Measurements from ENCODE around the gene ASTL. TPM values are rescaled to one million over a fixed set of nuclear protein-coding genes. Genes with fewer than 3 reads are reported as not detected.

ASTL gene
- total and polyA plus RNA-seq, 2 donors (not counting 3 experiments of a cell fraction or from before 2014, with no cell fraction given), result not detected

DNA sequence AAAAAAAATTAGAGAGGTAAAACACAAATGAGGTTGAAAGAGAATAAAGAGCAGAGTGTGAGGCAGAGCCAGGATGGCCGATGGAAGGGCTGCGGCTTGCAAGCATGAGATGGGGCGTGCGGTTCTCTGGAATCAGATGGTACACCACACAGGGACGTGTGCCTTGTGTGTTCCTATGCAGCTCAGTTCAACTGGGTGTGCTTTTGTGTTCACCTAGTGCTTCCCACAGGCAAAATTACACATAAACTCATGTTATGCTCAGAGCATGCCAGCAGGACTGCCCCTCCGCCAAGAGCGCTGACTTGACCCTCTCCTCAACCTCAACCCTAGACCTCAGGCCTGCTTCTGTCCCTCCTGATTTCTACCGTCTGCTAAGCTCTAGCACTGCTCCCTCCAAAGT, 45.9 kb upstream of the ASTL start:
- Histone ChIP-seq H3K27me3 (ENCODE audit: control insufficient read depth in 2 of 2, insufficient read depth in 2 of 2, low read length in 2 of 2) (no peaks in the 10 kb centered on the region), H3K9me3 (replicated peaks; ENCODE audit: control insufficient read depth, insufficient read depth, low read length) (no peaks in the 10 kb centered on the region), H3K27ac (ENCODE audit: insufficient read depth, low read depth, low read length) (no peak overlapping the region), H3K4me3 (replicated peaks in 1 of 3; ENCODE audit: insufficient read depth in 1 of 3, low read depth in 1 of 3, low read length in 3 of 3) (no peak overlapping the region), H3K36me3 (ENCODE audit: control insufficient read depth in 2 of 2, extremely low read depth in 1 of 2, insufficient read depth in 2 of 2, low read length in 2 of 2) (peaks cover 16 to 33% of the 10 kb centered on the region in 2 experiments), H3K4me2 (ENCODE audit: insufficient read depth, low read length) (no peak overlapping the region), H3K4me1 (ENCODE audit: control insufficient read depth, extremely low read depth, insufficient read depth, low read length) (no peaks in the 10 kb centered on the region), H3K9me1 (replicated peaks; ENCODE audit: control insufficient read depth, extremely low read depth, insufficient read depth, low read length) (no peaks in the 10 kb centered on the region), H4K20me1 (replicated peaks; ENCODE audit: control insufficient read depth, extremely low read depth, insufficient read depth, low read length) (no peaks in the 10 kb centered on the region), H2AFZ (ENCODE audit: low read depth, low read length) (no peak overlapping the region), H3K79me2 (ENCODE audit: control insufficient read depth, insufficient read depth, low read length) (no peaks in the 10 kb centered on the region), H3K9ac (replicated peaks; ENCODE audit: extremely low read depth, insufficient read depth, low read length) (no peak overlapping the region)
- FAIRE-seq (no peak), DNase-seq (ENCODE audit: low read depth, low spot score) (no peak)
- dilution Hi-C loops (cut with MboI; ENCODE audit: extremely low pct_ligation_motif_present, low sequenced_read_pairs) (no loop called here), intact Hi-C loops (cut with micrococcal nuclease) (no loop called here)
- ChIA-PET POLR2A (no interaction called here), CTCF (interaction anchor here (2.0 kb wide), 1 partner anchor 9 kb away, joined by 8 read pairs; no protein-coding TSS in a partner anchor)
- TF ChIP-seq POLR2A (IDR thresholded peaks at IDR 0.05; ENCODE audit: low read depth, low read length) (no peak), JUN (IDR thresholded peaks at IDR 0.05; ENCODE audit: borderline replicate concordance, insufficient read depth, insufficient read length, low read depth) (no peak), FOS (IDR thresholded peaks at IDR 0.05; ENCODE audit: borderline replicate concordance, insufficient read depth, low read length) (no peak), MYC (IDR thresholded peaks at IDR 0.05; ENCODE audit: low read depth, low read length) (no peak), POLR2AphosphoS5 (IDR thresholded peaks at IDR 0.05; ENCODE audit: insufficient read depth, low read depth, low read length) (no peak), EZH2 (IDR thresholded peaks at IDR 0.05; ENCODE audit: borderline replicate concordance, low read depth, low read length, severe bottlenecking) (no peak), GATA2 (IDR thresholded peaks at IDR 0.05; ENCODE audit: insufficient read depth, insufficient read length, low read depth, low read length) (no peak)
- TF ChIP-seq, protein P1, sequence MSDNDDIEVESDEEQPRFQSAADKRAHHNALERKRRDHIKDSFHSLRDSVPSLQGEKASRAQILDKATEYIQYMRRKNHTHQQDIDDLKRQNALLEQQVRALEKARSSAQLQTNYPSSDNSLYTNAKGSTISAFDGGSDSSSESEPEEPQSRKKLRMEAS (IDR thresholded peaks at IDR 0.05; ENCODE audit: insufficient read depth, insufficient read length), result no peak
- TF ChIP-seq, protein P2, sequence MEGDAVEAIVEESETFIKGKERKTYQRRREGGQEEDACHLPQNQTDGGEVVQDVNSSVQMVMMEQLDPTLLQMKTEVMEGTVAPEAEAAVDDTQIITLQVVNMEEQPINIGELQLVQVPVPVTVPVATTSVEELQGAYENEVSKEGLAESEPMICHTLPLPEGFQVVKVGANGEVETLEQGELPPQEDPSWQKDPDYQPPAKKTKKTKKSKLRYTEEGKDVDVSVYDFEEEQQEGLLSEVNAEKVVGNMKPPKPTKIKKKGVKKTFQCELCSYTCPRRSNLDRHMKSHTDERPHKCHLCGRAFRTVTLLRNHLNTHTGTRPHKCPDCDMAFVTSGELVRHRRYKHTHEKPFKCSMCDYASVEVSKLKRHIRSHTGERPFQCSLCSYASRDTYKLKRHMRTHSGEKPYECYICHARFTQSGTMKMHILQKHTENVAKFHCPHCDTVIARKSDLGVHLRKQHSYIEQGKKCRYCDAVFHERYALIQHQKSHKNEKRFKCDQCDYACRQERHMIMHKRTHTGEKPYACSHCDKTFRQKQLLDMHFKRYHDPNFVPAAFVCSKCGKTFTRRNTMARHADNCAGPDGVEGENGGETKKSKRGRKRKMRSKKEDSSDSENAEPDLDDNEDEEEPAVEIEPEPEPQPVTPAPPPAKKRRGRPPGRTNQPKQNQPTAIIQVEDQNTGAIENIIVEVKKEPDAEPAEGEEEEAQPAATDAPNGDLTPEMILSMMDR (IDR thresholded peaks at IDR 0.05; ENCODE audit: extremely low read depth in 1 of 2, insufficient read depth in 1 of 2, low read depth in 1 of 2, low read length in 2 of 2), result no peak
- no TSS peak for BruUV-seq (replicated peaks)

Measured in endothelial cell of umbilical vein (primary cell).